ENCODE results near the gene PTGDS.

DNA sequence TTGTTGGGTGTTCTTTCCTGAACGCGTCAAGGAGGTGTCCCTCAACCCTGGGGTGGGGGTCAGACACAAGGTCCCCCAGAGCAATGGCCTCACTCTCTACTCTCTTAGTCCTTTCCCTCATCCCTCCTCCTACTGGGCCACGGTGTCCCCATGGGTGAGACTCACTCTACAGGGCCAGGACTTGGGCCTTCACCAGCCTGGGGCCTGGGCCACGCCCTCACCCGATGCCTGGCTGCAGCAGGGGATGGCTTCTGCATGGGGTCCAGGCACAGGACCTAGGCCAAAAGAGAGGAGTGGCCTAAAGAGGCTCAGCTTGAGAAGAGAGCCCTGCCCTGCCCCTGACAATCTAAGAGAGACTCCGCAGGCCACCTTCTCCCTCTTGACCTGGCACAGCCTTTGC is 19.4 kb upstream of the PTGDS start:
- TF ChIP-seq, protein P1, sequence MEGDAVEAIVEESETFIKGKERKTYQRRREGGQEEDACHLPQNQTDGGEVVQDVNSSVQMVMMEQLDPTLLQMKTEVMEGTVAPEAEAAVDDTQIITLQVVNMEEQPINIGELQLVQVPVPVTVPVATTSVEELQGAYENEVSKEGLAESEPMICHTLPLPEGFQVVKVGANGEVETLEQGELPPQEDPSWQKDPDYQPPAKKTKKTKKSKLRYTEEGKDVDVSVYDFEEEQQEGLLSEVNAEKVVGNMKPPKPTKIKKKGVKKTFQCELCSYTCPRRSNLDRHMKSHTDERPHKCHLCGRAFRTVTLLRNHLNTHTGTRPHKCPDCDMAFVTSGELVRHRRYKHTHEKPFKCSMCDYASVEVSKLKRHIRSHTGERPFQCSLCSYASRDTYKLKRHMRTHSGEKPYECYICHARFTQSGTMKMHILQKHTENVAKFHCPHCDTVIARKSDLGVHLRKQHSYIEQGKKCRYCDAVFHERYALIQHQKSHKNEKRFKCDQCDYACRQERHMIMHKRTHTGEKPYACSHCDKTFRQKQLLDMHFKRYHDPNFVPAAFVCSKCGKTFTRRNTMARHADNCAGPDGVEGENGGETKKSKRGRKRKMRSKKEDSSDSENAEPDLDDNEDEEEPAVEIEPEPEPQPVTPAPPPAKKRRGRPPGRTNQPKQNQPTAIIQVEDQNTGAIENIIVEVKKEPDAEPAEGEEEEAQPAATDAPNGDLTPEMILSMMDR (IDR thresholded peaks at IDR 0.05; ENCODE audit: low read depth, low read length): no peak
- no peak for TF ChIP-seq EZH2phosphoT487 (IDR thresholded peaks at IDR 0.05; ENCODE audit: low read depth)

Measured in OCI-LY3 (cell line).